Liver (tissue), 3 donors: ENCODE measurements around the gene BCL2L1.

Experiments
- TF ChIP-seq, protein P1 (sequence below): IDR thresholded peaks from 2 replicates; pipeline ENCODE4 v1.6.1; 2016; ENCODE audit warnings: antibody characterized with exemption
- TF ChIP-seq, protein P2 (sequence below): fragments of 150-350 bp; IDR thresholded peaks from 2 replicates; pipeline ENCODE4 v1.5.1; 2017; ENCODE audit warnings: improper control_type of control experiment, low read depth, low read length; ENCODE audit not compliant: missing input control
- donor health status: healthy.
- donor health status: healthy.

DNA sequence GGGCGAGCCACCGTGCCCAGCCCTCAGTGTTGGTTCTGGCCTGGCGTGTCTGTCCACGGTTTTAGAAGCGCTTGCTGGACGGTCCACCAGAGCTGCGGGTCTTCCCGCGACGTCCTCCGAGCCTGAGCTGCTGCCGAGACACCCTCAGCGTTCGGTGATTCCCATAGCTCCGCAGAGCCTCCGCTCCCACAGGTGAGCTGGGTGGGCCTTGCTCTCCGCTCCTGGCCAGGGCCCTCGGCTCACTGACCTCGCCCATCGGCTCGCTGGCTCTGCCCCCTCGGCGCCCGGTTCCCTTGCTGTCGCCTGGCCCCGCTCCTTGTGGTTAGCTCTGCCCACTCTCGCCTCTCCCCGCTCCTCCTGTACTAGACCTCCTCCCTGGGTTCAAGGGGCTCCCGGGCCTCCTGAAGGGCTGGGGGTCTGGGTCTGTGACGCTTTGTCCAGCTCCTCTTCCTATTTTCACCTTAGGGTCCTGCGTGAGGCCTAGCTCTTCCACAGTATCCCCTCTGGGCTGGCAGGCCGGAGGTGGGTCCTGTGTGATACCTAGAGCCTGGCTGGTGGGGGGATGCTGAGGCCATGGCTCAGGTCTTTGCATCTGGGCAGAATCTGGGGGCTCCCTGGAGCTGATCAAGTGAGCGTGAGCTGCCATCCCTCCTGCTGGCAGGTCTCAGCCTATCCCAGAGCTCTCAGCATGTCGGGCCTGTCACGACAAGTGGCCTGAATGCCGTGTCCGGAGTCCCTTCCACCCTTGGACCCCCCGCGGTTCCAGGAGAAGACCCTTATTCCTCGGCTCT, 89.9 kb downstream of the BCL2L1 start:
- TF ChIP-seq, protein P1, sequence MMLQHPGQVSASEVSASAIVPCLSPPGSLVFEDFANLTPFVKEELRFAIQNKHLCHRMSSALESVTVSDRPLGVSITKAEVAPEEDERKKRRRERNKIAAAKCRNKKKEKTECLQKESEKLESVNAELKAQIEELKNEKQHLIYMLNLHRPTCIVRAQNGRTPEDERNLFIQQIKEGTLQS = no peak
- TF ChIP-seq, protein P2, sequence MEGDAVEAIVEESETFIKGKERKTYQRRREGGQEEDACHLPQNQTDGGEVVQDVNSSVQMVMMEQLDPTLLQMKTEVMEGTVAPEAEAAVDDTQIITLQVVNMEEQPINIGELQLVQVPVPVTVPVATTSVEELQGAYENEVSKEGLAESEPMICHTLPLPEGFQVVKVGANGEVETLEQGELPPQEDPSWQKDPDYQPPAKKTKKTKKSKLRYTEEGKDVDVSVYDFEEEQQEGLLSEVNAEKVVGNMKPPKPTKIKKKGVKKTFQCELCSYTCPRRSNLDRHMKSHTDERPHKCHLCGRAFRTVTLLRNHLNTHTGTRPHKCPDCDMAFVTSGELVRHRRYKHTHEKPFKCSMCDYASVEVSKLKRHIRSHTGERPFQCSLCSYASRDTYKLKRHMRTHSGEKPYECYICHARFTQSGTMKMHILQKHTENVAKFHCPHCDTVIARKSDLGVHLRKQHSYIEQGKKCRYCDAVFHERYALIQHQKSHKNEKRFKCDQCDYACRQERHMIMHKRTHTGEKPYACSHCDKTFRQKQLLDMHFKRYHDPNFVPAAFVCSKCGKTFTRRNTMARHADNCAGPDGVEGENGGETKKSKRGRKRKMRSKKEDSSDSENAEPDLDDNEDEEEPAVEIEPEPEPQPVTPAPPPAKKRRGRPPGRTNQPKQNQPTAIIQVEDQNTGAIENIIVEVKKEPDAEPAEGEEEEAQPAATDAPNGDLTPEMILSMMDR = no peak
